ENCODE data around the gene TMEM183A. TPM values are rescaled to one million over a fixed set of nuclear protein-coding genes. Genes with fewer than 3 reads are reported as not detected.

The TMEM183A gene
- total and polyA plus RNA-seq, 9 of the 15 experiments (the other 6 are each of a cell fraction or from before 2014, with no cell fraction given), result 23.4 to 190 (median 124) TPM

GRCh38 chr1:203072911-203073310 lies 65.7 kb downstream of the TMEM183A start:
- no peak overlapping the region for H3K4me2 ChIP-seq (ENCODE audit: insufficient read depth, low read length)
- H3K27ac ChIP-seq (ENCODE audit: extremely low read depth, low read depth, low read length), result no peak overlapping the region
- intact Hi-C loops (cut with micrococcal nuclease), result no loop called here
- CTCF ChIA-PET (ENCODE audit: low intra/inter-chr PET ratio), result no interaction called here
- ATAC-seq (no peak), FAIRE-seq (no peak), DNase-seq (ENCODE audit: extremely low read depth in 1 of 4, low spot score in 3 of 4) (no peak)
- peaks cover 8% of the 10 kb centered on the region; the same call in 1 of the 2 replicates for H4K20me1 ChIP-seq (replicated peaks; ENCODE audit: control insufficient read depth, insufficient read depth, low read length)
- no peaks in the 10 kb centered on the region for H3K9me3 ChIP-seq (replicated peaks; ENCODE audit: control insufficient read depth, insufficient read depth, low read depth, low read length)
- POLR2A ChIA-PET, result interaction anchor here (1.0 to 1.4 kb wide), 5 partner anchors 9 to 44 kb away, joined by 3 to 7 read pairs (median 3); no protein-coding TSS in a partner anchor
- no TSS peak for BruUV-seq (replicated peaks)
- H3K79me2 ChIP-seq (ENCODE audit: control insufficient read depth, insufficient read depth, low read length), result no peaks in the 10 kb centered on the region
- 2% methylated on average over 3 of the region's 3 CpGs for WGBS (ENCODE audit: insufficient coverage, low coverage, missing lambda C conversion rate)
- peaks cover 36 to 73% of the 10 kb centered on the region in 2 experiments for H3K27me3 ChIP-seq (ENCODE audit: control insufficient read depth in 2 of 2, insufficient read depth in 2 of 2, low read length in 2 of 2)
- in situ Hi-C loops (cut with MboI), result no loop called here
- no peak overlapping the region for H3K9ac ChIP-seq (ENCODE audit: insufficient read depth in 1 of 2, low read depth in 2 of 2, low read length in 2 of 2)
- H2AFZ ChIP-seq (ENCODE audit: low read depth, low read length), result no peak overlapping the region
- H3K4me3 ChIP-seq, result no peak overlapping the region
- no peaks in the 10 kb centered on the region for H3K9me1 ChIP-seq (ENCODE audit: control insufficient read depth, insufficient read depth, low read length)
- TF ChIP-seq, protein P1, sequence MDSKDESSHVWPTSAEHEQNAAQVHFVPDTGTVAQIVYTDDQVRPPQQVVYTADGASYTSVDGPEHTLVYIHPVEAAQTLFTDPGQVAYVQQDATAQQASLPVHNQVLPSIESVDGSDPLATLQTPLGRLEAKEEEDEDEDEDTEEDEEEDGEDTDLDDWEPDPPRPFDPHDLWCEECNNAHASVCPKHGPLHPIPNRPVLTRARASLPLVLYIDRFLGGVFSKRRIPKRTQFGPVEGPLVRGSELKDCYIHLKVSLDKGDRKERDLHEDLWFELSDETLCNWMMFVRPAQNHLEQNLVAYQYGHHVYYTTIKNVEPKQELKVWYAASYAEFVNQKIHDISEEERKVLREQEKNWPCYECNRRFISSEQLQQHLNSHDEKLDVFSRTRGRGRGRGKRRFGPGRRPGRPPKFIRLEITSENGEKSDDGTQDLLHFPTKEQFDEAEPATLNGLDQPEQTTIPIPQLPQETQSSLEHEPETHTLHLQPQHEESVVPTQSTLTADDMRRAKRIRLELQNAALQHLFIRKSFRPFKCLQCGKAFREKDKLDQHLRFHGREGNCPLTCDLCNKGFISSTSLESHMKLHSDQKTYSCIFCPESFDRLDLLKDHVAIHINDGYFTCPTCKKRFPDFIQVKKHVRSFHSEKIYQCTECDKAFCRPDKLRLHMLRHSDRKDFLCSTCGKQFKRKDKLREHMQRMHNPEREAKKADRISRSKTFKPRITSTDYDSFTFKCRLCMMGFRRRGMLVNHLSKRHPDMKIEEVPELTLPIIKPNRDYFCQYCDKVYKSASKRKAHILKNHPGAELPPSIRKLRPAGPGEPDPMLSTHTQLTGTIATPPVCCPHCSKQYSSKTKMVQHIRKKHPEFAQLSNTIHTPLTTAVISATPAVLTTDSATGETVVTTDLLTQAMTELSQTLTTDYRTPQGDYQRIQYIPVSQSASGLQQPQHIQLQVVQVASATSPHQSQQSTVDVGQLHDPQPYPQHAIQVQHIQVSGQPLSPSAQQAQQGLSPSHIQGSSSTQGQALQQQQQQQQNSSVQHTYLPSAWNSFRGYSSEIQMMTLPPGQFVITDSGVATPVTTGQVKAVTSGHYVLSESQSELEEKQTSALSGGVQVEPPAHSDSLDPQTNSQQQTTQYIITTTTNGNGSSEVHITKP (IDR thresholded peaks at IDR 0.05; ENCODE audit: partially characterized antibody), result no peak
- no peak for TF ChIP-seq CREB3L1 (IDR thresholded peaks at IDR 0.05; ENCODE audit: borderline replicate concordance, low read depth)
- TF ChIP-seq STAG1 (CRISPR knock-in tag; IDR thresholded peaks at IDR 0.05; ENCODE audit: borderline replicate concordance), result no peak
- TF ChIP-seq ZNF12 (CRISPR knock-in tag; IDR thresholded peaks at IDR 0.05), result no peak
- peaks cover 0 to 10% of the 10 kb centered on the region in 2 experiments; a peak in 2 of 5 replicates for H3K4me1 ChIP-seq (replicated peaks in 1 of 2; ENCODE audit: control insufficient read depth in 2 of 2, insufficient read depth in 2 of 2, low read length in 2 of 2)
- H3K36me3 ChIP-seq (ENCODE audit: control insufficient read depth, insufficient read depth, low read length), result no peaks in the 10 kb centered on the region
